Stimulated activated naive CD8-positive, alpha-beta T cell treated with anti-CD3 and anti-CD28 coated beads, Interleukin-15, Interleukin-2, amounts not matched to agents 100 ng/mL and 50 ng/mL, for 24 hours (primary cell): ENCODE data around the gene UTP3.
"Not testable (repeated sequence)": the region's sequence is repeated elsewhere in the genome, so short reads cannot be mapped to it uniquely, and the experiment has no call there.

ENCODE experiments used
- H3K27ac Mint-ChIP-seq: one replicate; pipeline ENCODE4 v1.8.0; 2021; ENCODE audit warnings: mild to moderate bottlenecking, mixed read lengths
- H3K27me3 Mint-ChIP-seq: one replicate; pipeline ENCODE4 v1.8.0; 2021; ENCODE audit warnings: mixed read lengths
- H3K36me3 Mint-ChIP-seq: one replicate; pipeline ENCODE4 v1.8.0; 2021; ENCODE audit warnings: low read depth, mixed read lengths
- H3K4me1 Mint-ChIP-seq: one replicate; pipeline ENCODE4 v1.8.0; 2021; ENCODE audit warnings: low read depth, mixed read lengths
- H3K4me3 Mint-ChIP-seq: one replicate; pipeline ENCODE4 v1.8.0; 2021; ENCODE audit warnings: mild to moderate bottlenecking, mixed read lengths
- H3K9me3 Mint-ChIP-seq: one replicate; pipeline ENCODE4 v1.8.0; 2021; ENCODE audit warnings: mixed read lengths

The UTP3 gene

DNA sequence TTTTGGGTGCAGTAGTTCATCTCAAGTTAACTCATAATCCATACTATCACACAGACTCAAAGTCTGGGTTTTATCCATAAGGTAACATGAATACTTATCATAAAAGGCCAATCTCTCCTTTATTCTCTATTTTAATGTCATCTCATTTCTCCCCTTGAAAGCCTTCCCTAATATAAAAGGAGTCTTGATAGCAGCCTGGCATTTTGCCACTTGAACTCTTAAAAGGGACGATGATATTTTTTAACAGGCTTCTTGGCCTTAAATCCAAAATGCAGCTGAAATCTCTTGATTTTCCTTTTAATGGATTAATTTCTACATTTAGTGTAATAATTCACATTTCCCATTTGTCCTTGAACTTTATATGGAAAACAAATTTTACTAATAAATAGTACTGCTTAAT, 13.6 kb upstream of the UTP3 start:
- H3K4me3 Mint-ChIP-seq, result no peak overlapping the region
- H3K27me3 Mint-ChIP-seq, result no peaks in the 10 kb centered on the region
- peaks cover 27% of the 10 kb centered on the region for H3K4me1 Mint-ChIP-seq
- H3K9me3 Mint-ChIP-seq, result no peaks in the 10 kb centered on the region
- no peaks in the 10 kb centered on the region for H3K36me3 Mint-ChIP-seq
- H3K27ac Mint-ChIP-seq, result no peak overlapping the region

DNA sequence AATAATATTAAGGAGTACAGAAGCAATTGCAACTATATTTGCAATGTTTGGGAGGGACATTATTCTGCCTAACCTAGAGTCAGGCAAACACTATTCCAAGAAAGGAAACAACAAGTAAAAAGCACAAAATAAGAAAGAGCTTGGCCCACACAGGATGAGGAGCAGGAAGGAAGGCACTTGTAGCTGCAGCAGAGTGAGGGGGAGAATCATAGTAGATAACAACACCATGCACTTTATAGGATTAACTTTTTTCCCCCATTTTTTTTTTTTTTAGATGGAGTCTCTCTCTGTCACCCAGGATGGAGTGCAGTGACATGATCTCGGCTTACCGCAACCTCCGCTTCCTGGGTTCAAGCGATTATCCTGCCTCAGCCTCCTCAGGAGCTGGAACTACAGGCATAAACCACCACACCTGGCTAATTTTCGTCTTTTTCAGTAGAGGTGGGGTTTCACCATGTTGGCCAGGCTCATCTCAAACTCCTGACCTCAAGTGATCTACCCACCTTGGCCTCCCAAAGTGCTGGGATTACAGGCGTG, 11.7 kb upstream of the UTP3 start:
- H3K27ac Mint-ChIP-seq, result no peak overlapping the region
- H3K4me3 Mint-ChIP-seq, result no peak overlapping the region
- no peaks in the 10 kb centered on the region for H3K9me3 Mint-ChIP-seq
- H3K4me1 Mint-ChIP-seq, result peaks cover 36% of the 10 kb centered on the region
- H3K27me3 Mint-ChIP-seq, result no peaks in the 10 kb centered on the region
- H3K36me3 Mint-ChIP-seq, result no peaks in the 10 kb centered on the region

DNA sequence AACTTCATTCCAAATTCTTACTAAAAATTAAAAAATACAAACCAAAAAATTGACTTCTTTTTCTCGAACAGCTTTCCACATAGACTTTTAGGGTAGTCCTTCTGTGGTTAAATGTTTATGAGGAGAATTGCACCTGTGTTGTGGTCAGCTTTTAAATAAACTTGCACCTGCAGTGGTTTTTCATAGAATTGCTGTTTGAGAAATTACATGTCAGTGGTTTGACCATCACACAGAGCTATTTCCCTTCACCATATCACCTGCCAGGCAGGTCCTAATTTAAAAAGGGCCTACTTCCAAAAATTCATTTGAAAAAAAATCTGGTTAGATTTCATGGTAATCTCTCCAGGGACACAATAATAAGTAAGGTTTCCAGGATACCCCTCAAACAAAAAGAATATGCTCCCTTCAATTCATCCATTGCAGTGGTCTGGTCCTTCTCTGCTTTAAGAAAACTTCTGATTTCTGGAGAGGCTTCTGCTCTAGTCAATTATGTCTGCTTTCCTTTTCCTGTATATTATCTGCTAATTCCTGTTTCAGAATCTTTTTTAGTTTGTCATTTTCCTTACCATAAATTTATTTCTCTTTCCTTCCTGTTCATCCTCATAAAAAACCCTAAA, 9.8 kb upstream of the UTP3 start:
- Mint-ChIP-seq H3K27ac (no peak overlapping the region), H3K9me3 (no peaks in the 10 kb centered on the region), H3K4me1 (peaks cover 36% of the 10 kb centered on the region), H3K36me3 (no peaks in the 10 kb centered on the region), H3K4me3 (no peak overlapping the region), H3K27me3 (no peaks in the 10 kb centered on the region)

DNA sequence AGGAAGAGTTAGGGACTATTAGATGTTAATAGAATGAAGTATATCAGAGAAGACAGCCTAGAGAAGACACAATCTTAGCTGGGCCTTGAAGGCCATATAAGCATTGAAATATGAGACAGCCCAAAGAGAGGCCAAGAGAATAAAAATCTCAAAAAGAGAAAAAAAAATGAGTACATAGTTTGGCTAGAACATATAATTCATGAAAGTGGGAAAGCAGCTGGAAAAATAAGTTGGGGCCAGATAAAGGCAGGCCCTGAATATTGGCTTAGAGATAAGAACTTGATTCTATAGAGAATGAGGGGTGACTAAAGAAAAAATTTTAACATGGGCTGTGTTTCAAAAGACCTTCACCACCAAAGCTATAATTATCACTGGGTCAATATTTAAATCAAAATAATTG, 7.4 kb upstream of the UTP3 start:
- no peaks in the 10 kb centered on the region for H3K9me3 Mint-ChIP-seq
- no peaks in the 10 kb centered on the region for H3K27me3 Mint-ChIP-seq
- peaks cover 36% of the 10 kb centered on the region for H3K4me1 Mint-ChIP-seq
- no peaks in the 10 kb centered on the region for H3K36me3 Mint-ChIP-seq
- H3K27ac Mint-ChIP-seq, result no peak overlapping the region
- no peak overlapping the region for H3K4me3 Mint-ChIP-seq

DNA sequence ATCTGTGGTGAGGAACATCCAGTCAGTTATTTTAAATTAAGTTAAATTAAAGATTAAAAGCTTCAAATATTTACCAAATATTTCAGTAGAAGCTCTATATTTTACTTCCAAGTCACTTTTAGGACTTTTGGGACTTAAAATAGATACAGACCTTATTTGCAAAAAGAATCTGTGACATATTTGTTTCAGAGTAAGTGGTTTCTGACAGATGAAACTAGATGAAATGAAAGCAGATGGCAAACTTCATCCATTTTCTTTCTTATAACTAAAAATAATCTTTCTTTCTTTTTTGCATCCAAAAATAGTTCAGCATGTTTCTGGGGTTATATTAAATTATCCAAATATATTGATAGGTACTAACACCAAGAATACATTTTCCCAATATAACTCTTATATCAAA, 6.6 kb upstream of the UTP3 start:
- Mint-ChIP-seq H3K36me3 (no peaks in the 10 kb centered on the region), H3K9me3 (no peaks in the 10 kb centered on the region), H3K4me1 (peaks cover 32% of the 10 kb centered on the region), H3K27ac (no peak overlapping the region), H3K4me3 (no peak overlapping the region), H3K27me3 (no peaks in the 10 kb centered on the region)

DNA sequence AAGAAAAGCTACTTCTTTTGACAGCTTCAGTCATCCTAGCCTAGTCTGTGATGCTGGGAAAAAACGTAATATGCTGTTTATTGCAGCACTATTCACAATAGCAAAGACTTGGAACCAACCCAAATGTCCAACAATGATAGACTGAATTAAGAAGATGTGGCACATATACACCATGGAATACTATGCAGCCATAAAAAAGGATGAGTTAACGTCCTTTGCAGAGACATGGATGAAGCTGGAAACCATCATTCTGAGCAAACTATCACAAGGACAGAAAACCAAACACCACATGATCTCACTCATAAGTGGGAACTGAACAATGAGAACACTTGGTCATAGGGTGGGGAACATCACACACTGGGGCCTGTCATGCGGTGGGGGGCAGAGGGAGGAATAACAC, 6.2 kb upstream of the UTP3 start:
- H3K9me3 Mint-ChIP-seq, H3K27me3 Mint-ChIP-seq, H3K27ac Mint-ChIP-seq, H3K36me3 Mint-ChIP-seq, H3K4me3 Mint-ChIP-seq: not testable (repeated sequence)
- H3K4me1 Mint-ChIP-seq, result peaks cover 27% of the 10 kb centered on the region

DNA sequence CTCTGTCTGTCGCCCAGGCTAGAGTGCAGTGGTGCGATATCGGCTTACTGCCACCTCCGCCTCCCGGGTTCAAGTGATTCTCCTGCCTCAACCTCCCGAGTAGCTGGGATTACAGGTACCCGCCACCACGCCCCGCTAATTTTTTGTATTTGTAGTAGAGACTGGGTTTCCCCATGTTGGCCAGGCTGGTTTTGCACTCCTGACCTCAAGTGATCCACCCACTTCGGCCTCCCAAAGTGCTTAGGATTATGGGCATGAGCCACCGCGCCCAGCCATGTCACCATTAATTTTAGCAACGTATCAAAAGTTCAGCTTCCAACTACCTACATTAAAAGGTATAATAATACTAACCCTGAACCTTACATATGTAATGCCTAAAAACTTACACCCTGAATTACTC, 940 bp upstream of the UTP3 start:
- H3K36me3 Mint-ChIP-seq, result peaks cover 37% of the 10 kb centered on the region
- H3K4me1 Mint-ChIP-seq, result peaks cover 47% of the 10 kb centered on the region
- H3K4me3 Mint-ChIP-seq, result peak overlapping the region; percentile 99
- no peaks in the 10 kb centered on the region for H3K27me3 Mint-ChIP-seq
- H3K9me3 Mint-ChIP-seq, result no peaks in the 10 kb centered on the region
- H3K27ac Mint-ChIP-seq, result peak overlapping the region; percentile 99

DNA sequence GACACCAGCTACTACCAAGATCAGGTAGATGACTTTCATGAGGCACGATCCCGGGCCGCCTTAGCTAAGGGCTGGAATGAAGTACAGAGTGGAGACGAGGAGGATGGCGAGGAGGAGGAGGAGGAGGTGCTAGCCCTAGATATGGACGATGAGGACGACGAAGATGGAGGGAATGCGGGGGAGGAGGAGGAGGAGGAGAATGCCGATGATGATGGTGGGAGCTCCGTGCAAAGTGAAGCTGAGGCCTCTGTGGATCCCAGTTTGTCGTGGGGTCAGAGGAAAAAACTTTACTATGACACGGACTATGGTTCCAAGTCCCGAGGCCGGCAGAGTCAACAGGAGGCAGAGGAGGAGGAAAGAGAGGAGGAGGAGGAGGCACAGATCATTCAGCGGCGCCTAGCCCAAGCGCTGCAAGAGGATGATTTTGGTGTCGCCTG, 481 bp downstream of the UTP3 start:
- Mint-ChIP-seq H3K27me3 (no peaks in the 10 kb centered on the region), H3K4me1 (peaks cover 47% of the 10 kb centered on the region), H3K27ac (peak overlapping the region; percentile 99), H3K9me3 (no peaks in the 10 kb centered on the region), H3K36me3 (peaks cover 43% of the 10 kb centered on the region), H3K4me3 (peak overlapping the region; percentile 99)

DNA sequence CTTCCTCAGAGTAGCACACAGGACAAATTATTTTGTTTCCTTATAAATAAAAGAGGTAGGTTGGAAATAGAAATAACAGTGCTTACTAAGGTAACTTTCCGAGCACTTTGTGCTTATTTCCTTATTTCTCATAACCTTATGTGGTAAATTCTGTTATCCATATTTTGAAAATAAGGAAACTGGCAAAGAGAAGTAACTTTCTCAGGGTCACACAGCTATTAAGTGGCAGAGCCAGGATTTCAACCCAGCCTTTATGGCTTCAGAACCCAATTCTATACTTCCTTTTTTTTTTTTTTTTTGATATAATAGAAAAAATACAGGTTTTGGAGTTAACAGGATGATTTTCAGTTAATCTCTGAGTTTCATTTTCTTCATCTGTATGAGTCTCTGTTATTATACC, 3.3 kb downstream of the UTP3 start:
- H3K27me3 Mint-ChIP-seq, result no peaks in the 10 kb centered on the region
- H3K9me3 Mint-ChIP-seq, result no peaks in the 10 kb centered on the region
- H3K36me3 Mint-ChIP-seq, result peaks cover 43% of the 10 kb centered on the region
- peaks cover 47% of the 10 kb centered on the region for H3K4me1 Mint-ChIP-seq
- H3K4me3 Mint-ChIP-seq, result peak overlapping the region; percentile 99
- no peak overlapping the region for H3K27ac Mint-ChIP-seq

DNA sequence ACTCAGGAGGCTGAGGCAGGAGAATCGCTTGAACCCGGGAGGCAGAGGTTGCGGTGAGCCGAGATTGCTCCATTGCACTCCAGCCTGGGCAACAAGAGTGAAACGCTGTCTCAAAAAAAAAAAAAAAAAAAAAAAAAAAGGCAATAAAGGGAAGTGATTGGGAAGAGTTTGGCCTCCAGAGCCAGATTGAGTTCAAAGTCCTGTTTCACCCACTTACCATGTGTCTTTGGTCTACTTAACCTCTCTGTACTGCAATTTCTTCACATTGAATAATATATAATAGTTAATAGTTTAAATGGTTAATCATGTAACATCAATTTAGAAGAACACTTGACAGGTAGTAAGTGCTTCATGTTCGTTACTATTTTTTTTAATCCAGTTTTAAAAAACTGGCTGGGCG, 6.3 kb downstream of the UTP3 start:
- H3K9me3 Mint-ChIP-seq, H3K27me3 Mint-ChIP-seq, H3K4me3 Mint-ChIP-seq, H3K27ac Mint-ChIP-seq: not testable (repeated sequence)
- Mint-ChIP-seq H3K36me3 (peaks cover 29% of the 10 kb centered on the region), H3K4me1 (peaks cover 24% of the 10 kb centered on the region)

DNA sequence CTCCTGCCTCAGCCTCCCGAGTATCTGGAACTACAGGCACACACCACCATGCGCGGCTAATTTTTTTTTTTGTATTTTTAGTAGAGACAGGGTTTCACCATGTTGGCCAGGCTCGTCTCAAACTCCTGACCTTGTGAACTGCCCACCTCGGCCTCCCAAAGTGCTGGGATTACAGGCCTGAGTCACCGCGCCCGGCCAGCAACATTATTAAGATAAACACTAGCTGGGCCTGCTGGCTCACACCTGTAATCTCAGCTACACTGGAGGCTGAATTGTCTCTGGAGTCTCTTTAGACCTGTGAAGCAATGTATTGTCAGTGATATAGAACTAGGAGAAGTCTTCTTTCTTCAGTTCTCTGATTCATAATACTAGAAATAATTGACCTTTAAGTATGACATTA, 10.1 kb downstream of the UTP3 start:
- not testable (repeated sequence) for H3K27ac Mint-ChIP-seq, H3K36me3 Mint-ChIP-seq, H3K9me3 Mint-ChIP-seq, H3K4me3 Mint-ChIP-seq, H3K27me3 Mint-ChIP-seq, H3K4me1 Mint-ChIP-seq

DNA sequence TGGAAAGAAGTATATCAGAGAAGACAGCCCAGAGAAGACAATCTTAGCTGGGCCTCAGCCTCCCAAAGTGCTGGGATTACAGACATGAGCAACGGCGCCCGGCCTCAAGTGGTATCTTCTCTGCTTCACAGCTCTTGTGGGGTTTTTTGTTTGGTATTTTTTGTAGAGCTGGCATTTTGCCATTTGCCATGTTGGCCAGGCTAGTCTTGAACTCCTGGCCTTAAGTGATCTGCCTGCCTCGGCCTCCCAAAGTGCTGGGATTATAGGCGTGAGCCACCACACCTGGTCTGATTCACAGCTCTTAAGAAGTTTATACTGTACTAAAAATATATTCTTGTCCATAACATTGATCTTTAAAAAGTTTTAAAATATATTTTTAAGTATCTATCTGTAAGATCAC, 12.4 kb downstream of the UTP3 start:
- no peaks in the 10 kb centered on the region for H3K36me3 Mint-ChIP-seq
- H3K9me3 Mint-ChIP-seq, result no peaks in the 10 kb centered on the region
- no peaks in the 10 kb centered on the region for H3K27me3 Mint-ChIP-seq
- peaks cover 14% of the 10 kb centered on the region for H3K4me1 Mint-ChIP-seq
- no peak overlapping the region for H3K27ac Mint-ChIP-seq
- H3K4me3 Mint-ChIP-seq, result no peak overlapping the region

DNA sequence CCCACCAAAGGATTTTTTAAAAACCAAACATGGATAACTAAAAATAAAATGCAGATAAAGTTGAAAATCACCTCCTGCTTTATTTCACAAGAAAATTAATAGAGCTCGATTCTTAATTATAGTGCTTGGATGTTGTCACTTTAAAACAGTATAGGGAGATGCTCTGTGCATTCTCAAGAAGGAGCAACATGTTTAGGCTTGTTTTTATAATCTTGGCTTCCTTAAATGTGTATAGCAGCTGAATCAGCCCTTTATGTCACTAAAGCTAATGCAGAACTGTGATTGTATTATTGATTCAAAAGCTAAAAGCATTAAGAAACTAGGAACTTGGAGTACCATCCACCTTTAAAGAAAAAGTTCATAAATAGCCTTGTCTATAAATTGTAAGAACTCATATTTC, 12.9 kb downstream of the UTP3 start:
- H3K36me3 Mint-ChIP-seq, result no peaks in the 10 kb centered on the region
- no peaks in the 10 kb centered on the region for H3K27me3 Mint-ChIP-seq
- no peak overlapping the region for H3K4me3 Mint-ChIP-seq
- H3K27ac Mint-ChIP-seq, result no peak overlapping the region
- H3K9me3 Mint-ChIP-seq, result no peaks in the 10 kb centered on the region
- H3K4me1 Mint-ChIP-seq, result peaks cover 20% of the 10 kb centered on the region

DNA sequence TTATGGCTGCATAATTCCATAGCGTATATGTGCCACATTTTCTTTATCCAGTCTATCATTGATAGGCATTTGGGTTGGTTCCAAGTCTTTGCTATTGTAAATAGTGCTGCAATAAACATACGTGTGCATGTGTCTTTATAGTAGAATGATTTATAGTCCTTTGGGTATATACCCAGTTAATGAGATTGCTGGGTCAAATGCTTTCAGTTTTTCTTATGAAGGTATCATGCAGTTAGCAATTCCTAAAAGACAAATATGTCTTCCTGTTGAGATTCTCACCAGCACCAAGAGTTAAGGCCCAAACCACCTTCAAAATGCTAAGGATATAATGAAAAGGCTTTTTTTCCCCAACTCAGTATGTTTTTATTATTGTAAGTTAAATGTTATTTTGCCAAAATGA, 14.3 kb downstream of the UTP3 start:
- H3K9me3 Mint-ChIP-seq, H3K27me3 Mint-ChIP-seq, H3K27ac Mint-ChIP-seq, H3K36me3 Mint-ChIP-seq, H3K4me3 Mint-ChIP-seq: not testable (repeated sequence)
- H3K4me1 Mint-ChIP-seq, result peaks cover 26% of the 10 kb centered on the region

DNA sequence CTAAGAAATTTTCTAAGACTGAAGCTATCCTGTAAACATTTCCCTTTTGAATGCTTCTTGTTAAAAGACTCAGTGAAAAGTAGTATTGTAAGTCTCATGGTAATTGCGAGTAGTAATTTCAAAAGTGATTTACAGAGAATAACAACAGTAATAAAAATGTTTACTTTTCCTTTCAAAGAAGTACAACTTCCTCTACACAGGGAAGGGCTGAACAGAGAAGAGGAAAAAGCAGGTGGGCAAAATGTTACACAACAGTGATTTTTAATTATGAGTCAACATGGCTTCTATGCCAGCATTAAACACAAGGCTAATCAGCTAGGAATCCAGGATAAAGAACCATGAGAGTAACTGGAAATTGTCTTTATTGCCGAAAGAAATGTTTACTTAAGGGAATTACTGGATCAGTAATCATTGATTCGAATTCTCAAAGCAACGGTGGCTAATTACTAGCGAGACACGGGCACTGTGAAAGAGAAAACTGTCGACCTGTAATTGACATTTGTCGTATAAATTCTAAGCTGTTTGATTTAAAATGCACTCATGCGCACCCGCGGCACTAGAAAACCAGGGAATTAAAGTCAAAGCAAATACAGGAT, 15.4 kb downstream of the UTP3 start:
- Mint-ChIP-seq H3K4me3 (peak overlapping the region; percentile 88), H3K27ac (peak overlapping the region; percentile 89), H3K27me3 (no peaks in the 10 kb centered on the region), H3K36me3 (no peaks in the 10 kb centered on the region), H3K9me3 (no peaks in the 10 kb centered on the region), H3K4me1 (peaks cover 26% of the 10 kb centered on the region)
